HG02970 (cell line): ENCODE measurements around the gene ZNF10.

Source experiments
- ATAC-seq: cut with Tn5 transposase; IDR thresholded peaks from one replicate; pipeline ENCODE4 v1.9.1; 2021; ENCODE audit warnings: mild to moderate bottlenecking, moderate library complexity, moderate number of reproducible peaks; ENCODE audit not compliant: unreplicated experiment, low FRiP score

ZNF10 gene

DNA sequence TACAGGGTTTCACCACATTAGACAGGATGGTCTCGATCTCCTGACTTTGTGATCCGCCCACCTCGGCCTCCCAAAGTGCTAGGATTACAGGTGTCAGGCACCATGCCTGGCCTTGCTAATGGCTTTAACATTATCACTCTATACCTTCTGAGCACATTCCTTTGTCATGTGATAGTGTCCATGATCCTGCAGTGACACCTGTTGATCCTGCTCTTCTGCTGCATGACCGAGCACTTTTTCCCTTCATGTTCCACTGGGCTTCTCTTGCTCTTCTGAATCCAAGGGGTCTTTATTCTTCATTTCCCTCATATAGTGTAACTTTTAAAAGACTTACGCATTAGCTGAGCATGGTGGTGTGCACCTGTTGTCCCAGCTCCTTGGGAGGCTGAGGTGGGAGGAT, 62.4 kb downstream of the ZNF10 start:
- ATAC-seq, result no peak

DNA sequence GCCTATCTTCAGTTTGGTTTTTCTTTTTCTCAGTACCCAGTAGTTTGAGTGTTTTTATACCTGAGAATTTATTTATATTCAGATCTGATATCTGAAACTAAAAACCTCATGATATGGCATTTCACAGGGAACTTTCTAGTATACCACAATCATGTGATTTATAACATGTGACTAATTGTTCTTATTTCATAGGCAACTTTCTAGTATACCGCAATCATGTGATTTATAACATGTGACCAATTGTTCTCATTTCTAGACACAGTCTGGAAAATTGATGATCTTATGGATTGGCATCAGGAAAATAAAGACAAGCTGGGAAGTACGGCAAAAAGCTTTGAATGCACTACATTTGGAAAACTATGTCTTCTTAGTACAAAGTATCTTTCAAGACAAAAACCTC, 71.5 kb downstream of the ZNF10 start:
- ATAC-seq, result no peak

DNA sequence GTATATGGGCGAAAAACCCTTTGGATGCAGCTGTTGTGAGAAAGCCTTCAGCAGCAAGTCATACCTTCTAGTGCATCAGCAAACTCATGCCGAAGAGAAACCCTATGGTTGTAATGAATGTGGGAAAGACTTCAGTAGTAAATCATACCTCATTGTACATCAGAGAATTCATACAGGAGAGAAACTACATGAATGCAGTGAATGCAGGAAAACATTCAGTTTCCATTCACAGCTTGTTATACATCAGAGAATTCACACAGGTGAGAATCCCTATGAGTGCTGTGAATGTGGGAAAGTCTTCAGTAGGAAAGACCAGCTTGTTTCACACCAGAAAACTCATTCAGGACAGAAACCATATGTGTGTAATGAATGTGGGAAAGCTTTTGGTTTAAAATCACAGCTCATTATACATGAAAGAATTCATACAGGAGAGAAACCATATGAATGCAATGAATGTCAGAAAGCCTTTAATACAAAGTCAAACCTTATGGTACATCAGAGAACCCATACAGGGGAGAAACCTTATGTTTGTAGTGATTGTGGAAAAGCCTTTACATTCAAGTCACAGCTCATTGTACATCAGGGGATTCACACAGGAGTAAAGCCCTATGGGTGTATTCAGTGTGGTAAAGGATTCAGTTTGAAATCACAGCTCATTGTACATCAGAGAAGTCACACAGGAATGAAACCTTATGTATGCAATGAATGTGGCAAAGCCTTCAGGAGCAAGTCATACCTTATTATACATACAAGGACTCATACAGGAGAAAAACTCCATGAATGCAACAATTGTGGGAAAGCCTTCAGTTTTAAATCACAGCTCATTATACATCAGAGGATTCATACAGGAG, 72.3 kb downstream of the ZNF10 start:
- no peak for ATAC-seq

DNA sequence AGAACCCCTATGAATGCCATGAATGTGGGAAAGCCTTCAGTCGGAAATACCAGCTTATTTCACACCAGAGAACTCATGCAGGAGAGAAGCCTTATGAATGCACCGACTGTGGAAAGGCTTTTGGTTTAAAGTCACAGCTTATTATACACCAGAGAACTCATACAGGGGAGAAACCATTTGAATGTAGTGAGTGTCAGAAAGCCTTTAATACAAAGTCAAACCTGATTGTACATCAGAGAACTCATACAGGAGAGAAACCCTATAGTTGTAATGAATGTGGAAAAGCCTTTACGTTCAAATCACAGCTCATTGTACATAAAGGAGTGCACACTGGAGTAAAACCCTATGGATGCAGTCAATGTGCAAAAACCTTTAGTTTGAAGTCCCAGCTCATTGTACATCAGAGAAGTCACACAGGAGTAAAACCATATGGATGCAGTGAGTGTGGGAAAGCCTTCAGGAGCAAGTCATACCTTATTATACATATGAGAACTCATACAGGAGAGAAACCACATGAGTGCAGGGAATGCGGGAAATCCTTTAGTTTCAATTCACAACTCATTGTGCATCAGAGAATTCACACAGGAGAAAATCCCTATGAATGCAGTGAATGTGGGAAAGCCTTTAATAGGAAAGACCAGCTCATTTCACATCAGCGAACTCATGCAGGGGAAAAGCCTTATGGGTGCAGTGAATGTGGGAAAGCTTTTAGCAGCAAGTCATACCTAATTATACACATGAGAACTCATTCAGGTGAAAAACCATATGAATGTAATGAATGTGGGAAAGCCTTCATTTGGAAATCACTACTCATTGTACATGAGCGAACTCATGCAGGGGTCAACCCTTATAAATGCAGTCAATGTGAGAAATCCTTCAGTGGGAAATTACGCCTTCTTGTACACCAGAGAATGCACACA, 73.2 kb downstream of the ZNF10 start:
- no peak for ATAC-seq

DNA sequence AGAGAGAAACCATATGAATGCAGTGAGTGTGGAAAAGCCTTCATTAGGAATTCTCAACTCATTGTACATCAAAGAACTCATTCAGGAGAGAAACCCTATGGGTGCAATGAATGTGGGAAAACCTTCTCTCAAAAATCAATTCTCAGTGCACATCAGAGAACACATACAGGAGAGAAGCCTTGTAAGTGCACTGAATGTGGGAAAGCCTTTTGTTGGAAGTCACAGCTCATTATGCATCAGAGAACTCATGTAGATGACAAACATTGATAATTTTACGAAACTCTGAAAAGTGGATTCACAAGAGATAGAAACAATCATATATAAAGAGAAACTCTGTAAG, 73.8 kb downstream of the ZNF10 start:
- no peak for ATAC-seq

DNA sequence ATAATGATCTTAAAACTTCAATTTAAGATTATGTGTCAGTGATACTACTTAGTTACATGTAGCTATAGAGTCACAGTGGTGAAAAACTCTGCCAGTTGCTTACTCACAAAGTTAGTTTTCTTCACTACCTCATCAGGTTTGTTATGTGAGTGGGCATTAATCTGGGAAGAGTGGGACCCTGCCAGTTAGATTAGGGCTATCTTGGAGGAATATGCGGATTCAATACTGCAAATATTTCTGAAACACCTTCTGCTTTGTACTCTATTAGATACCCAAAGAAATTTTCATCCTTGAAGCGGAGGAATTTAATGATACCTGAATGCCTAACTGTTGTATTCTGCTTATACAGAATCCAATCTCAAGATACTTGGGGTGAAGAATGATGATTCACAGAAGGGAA, 76.0 kb downstream of the ZNF10 start:
- no peak for ATAC-seq
